ENCODE measurements around the gene MRPL36.

Gene MRPL36

DNA sequence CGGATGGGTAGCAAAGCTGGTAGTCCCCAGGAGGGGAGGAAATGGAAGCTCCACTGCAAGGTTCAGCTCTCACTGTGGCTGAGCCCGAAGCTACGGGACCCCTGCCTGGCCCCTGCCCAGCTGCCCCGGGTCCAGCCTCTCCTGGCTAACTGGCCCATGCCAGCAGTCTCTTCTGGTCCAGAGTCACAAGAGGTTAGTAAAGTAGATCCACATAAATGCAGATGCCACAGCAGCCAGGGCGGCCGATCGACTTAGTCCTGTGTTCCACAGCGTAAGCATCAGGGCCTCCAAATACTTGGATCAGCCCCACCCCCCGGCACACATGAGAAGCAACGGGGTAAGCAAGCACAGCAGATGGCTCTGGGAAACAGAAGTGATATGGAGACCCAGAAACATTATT, 42.1 kb downstream of the MRPL36 start:
- no peak overlapping the region for H3K4me2 ChIP-seq (ENCODE audit: low read length)
- no peak overlapping the region for H3K23ac ChIP-seq (ENCODE audit: low read length)
- H3K79me2 ChIP-seq (ENCODE audit: control insufficient read depth, insufficient read depth, low read length, poor library complexity) = no peaks in the 10 kb centered on the region
- no peaks in the 10 kb centered on the region for H3K36me3 ChIP-seq (ENCODE audit: control insufficient read depth in 1 of 2, insufficient read depth in 2 of 2, low read length in 2 of 2)
- no peak overlapping the region for H2BK12ac ChIP-seq (ENCODE audit: low read length)
- H4K8ac ChIP-seq (ENCODE audit: low read depth, low read length) = no peak overlapping the region
- H3K9ac ChIP-seq (ENCODE audit: low read length) = no peak overlapping the region
- H4K12ac ChIP-seq (ENCODE audit: low read depth, low read length) = no peak overlapping the region
- no peak overlapping the region for H4K91ac ChIP-seq (ENCODE audit: low read depth, low read length)
- no peak overlapping the region for H3K4me3 ChIP-seq (ENCODE audit: low read depth, low read length)
- no peak overlapping the region for H3K18ac ChIP-seq (ENCODE audit: low read length)
- no peaks in the 10 kb centered on the region for H3K9me3 ChIP-seq (ENCODE audit: insufficient read depth, low read depth, low read length)
- H3K79me1 ChIP-seq (ENCODE audit: low read length) = no peaks in the 10 kb centered on the region
- H3K27me3 ChIP-seq (ENCODE audit: insufficient read depth, low read length) = no peaks in the 10 kb centered on the region
- H2BK5ac ChIP-seq (ENCODE audit: low read depth, low read length, poor library complexity) = no peak overlapping the region
- DNase-seq = no peak
- H3K4ac ChIP-seq (ENCODE audit: low read depth, low read length) = no peak overlapping the region
- H3K14ac ChIP-seq (ENCODE audit: low read length) = no peak overlapping the region
- no peak overlapping the region for H2AFZ ChIP-seq (ENCODE audit: insufficient read depth, low read length, poor library complexity)
- H2AK5ac ChIP-seq (ENCODE audit: low read length) = no peak overlapping the region
- no peak overlapping the region for H3K27ac ChIP-seq (ENCODE audit: low read depth, low read length)
- WGBS (ENCODE audit: extremely low coverage, insufficient coverage, insufficient read length) = no CpG with 5 or more reads among the region's 10 CpGs
- no peaks in the 10 kb centered on the region for H3K4me1 ChIP-seq (ENCODE audit: control insufficient read depth in 1 of 2, insufficient read depth in 2 of 2, low read length in 2 of 2)
- H2BK120ac ChIP-seq (ENCODE audit: insufficient read depth, low read length, poor library complexity) = no peak overlapping the region

DNA sequence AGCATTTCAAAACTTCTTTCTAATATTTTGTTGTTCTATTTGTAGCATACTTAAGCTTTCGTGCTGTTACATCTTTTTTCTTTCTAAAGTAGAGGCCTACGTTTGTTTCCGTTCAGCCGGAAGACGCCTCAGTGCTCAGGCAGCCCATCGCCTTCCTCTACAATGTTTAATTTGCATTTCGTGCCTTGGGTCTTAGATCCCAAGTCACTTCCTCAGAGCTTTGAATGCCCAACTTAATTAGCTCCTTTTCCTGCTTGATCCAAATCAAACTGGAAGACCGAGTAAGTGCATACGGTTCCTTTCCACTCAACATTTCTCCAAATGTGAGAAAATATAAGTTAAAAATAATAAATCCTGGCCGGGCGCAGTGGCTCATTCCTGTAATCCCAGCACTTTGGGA, 43.2 kb downstream of the MRPL36 start:
- no peak overlapping the region for H4K8ac ChIP-seq (ENCODE audit: low read depth, low read length)
- no peak overlapping the region for H3K18ac ChIP-seq (ENCODE audit: low read length)
- H2AK5ac ChIP-seq (ENCODE audit: low read length) = no peak overlapping the region
- H3K23ac ChIP-seq (ENCODE audit: low read length) = no peak overlapping the region
- no peak overlapping the region for H3K14ac ChIP-seq (ENCODE audit: low read length)
- DNase-seq = no peak
- no peak overlapping the region for H2BK12ac ChIP-seq (ENCODE audit: low read length)
- no peaks in the 10 kb centered on the region for H3K4me1 ChIP-seq (ENCODE audit: control insufficient read depth in 1 of 2, insufficient read depth in 2 of 2, low read length in 2 of 2)
- H2AFZ ChIP-seq (ENCODE audit: insufficient read depth, low read length, poor library complexity) = no peak overlapping the region
- no peak overlapping the region for H3K9ac ChIP-seq (ENCODE audit: low read length)
- no peaks in the 10 kb centered on the region for H3K27me3 ChIP-seq (ENCODE audit: insufficient read depth, low read length)
- WGBS (ENCODE audit: extremely low coverage, insufficient coverage, insufficient read length) = no CpG with 5 or more reads among the region's 11 CpGs
- H2BK5ac ChIP-seq (ENCODE audit: low read depth, low read length, poor library complexity) = no peak overlapping the region
- no peak overlapping the region for H4K91ac ChIP-seq (ENCODE audit: low read depth, low read length)
- no peak overlapping the region for H2BK120ac ChIP-seq (ENCODE audit: insufficient read depth, low read length, poor library complexity)
- no peak overlapping the region for H3K4me2 ChIP-seq (ENCODE audit: low read length)
- no peak overlapping the region for H3K27ac ChIP-seq (ENCODE audit: low read depth, low read length)
- H3K4ac ChIP-seq (ENCODE audit: low read depth, low read length) = no peak overlapping the region
- H3K9me3 ChIP-seq (ENCODE audit: insufficient read depth, low read depth, low read length) = peaks cover 1% of the 10 kb centered on the region
- no peak overlapping the region for H4K12ac ChIP-seq (ENCODE audit: low read depth, low read length)
- H3K79me1 ChIP-seq (ENCODE audit: low read length) = no peaks in the 10 kb centered on the region
- H3K79me2 ChIP-seq (ENCODE audit: control insufficient read depth, insufficient read depth, low read length, poor library complexity) = no peaks in the 10 kb centered on the region
- no peak overlapping the region for H3K4me3 ChIP-seq (ENCODE audit: low read depth, low read length)
- H3K36me3 ChIP-seq (ENCODE audit: control insufficient read depth in 1 of 2, insufficient read depth in 2 of 2, low read length in 2 of 2) = no peaks in the 10 kb centered on the region

DNA sequence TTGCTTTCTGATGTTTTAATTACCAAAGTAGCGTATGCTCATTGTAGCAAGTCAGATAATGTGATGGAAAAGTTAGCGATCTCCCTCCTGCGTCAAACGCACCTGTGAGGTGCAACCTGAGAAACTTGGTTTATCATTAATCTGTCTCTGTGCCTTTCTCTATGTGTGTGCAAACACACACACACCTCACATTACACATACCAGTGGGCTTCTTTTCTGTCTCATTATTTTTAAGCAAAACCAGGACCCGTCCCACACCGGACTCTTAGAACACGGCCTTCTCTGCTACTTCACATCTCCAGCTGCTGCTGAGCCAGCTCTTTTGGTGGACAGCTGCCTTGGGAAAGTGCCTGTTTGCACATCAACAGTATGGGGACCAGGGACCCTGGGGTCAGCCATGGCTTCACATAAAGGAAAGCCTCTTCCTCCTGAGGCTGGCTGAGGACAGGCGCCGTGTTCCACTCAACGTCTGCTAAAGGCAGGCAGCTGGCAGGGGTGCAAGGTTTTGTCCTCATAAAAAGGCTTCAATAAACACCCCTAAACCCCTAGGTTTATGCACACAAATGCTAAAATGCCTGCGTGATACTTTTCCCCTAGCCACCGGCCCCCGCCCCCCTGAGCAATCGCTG, 44.2 kb downstream of the MRPL36 start:
- Histone ChIP-seq H4K91ac (ENCODE audit: low read depth, low read length) (no peak overlapping the region), H3K79me1 (ENCODE audit: low read length) (no peaks in the 10 kb centered on the region), H4K8ac (ENCODE audit: low read depth, low read length) (no peak overlapping the region), H2AK5ac (ENCODE audit: low read length) (no peak overlapping the region), H2BK5ac (ENCODE audit: low read depth, low read length, poor library complexity) (no peak overlapping the region), H3K14ac (ENCODE audit: low read length) (no peak overlapping the region), H3K23ac (ENCODE audit: low read length) (no peak overlapping the region), H3K18ac (ENCODE audit: low read length) (no peak overlapping the region), H3K4ac (ENCODE audit: low read depth, low read length) (no peak overlapping the region), H2BK120ac (ENCODE audit: insufficient read depth, low read length, poor library complexity) (no peak overlapping the region), H3K27me3 (ENCODE audit: insufficient read depth, low read length) (no peaks in the 10 kb centered on the region), H3K9me3 (ENCODE audit: insufficient read depth, low read depth, low read length) (peaks cover 1% of the 10 kb centered on the region), H2BK12ac (ENCODE audit: low read length) (no peak overlapping the region), H3K4me1 (ENCODE audit: control insufficient read depth in 1 of 2, insufficient read depth in 2 of 2, low read length in 2 of 2) (no peaks in the 10 kb centered on the region), H3K79me2 (ENCODE audit: control insufficient read depth, insufficient read depth, low read length, poor library complexity) (no peaks in the 10 kb centered on the region), H4K12ac (ENCODE audit: low read depth, low read length) (no peak overlapping the region), H3K4me3 (ENCODE audit: low read depth, low read length) (no peak overlapping the region), H3K36me3 (ENCODE audit: control insufficient read depth in 1 of 2, insufficient read depth in 2 of 2, low read length in 2 of 2) (no peaks in the 10 kb centered on the region), H3K27ac (ENCODE audit: low read depth, low read length) (no peak overlapping the region), H2AFZ (ENCODE audit: insufficient read depth, low read length, poor library complexity) (no peak overlapping the region), H3K4me2 (ENCODE audit: low read length) (no peak overlapping the region), H3K9ac (ENCODE audit: low read length) (no peak overlapping the region)
- no peak for DNase-seq
- WGBS (ENCODE audit: extremely low coverage, insufficient coverage, insufficient read length) = no CpG with 5 or more reads among the region's 14 CpGs

DNA sequence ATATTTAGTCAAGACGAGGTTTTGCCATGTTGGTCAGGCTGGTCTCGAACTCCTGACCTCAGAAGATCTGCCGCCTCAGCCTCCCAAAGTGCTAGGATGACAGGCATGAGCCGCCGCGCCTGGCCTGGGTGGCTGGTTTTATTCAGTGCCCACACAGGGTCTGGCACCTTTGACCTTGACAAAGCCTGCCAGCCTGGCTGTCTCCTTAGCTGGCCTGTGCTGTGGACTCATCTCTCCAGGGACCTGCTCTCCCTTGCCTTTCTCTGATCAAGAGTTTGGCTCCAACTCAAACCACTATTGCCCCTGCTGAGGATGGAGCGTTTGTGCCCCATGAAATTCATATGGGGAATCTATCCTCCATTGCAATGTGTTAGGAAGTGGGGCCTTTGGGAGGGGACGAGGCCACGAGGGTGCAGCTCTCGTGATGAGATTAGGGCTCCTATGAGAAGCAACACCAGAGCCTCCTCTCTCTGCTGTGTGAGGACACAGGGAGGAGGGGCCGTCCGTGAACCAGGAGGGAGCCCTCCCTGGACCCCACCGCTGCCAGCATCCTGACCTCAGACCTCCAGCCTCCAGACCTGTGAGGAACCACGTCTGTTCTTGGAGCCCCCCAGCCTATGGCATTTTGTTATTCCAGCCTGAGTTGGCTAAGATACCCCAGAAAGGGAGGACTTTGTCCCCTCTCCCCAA, 45.0 kb downstream of the MRPL36 start:
- Histone ChIP-seq H3K4me3 (ENCODE audit: low read depth, low read length) (no peak overlapping the region), H2BK12ac (ENCODE audit: low read length) (no peak overlapping the region), H3K27ac (ENCODE audit: low read depth, low read length) (no peak overlapping the region), H2AK5ac (ENCODE audit: low read length) (no peak overlapping the region), H3K79me2 (ENCODE audit: control insufficient read depth, insufficient read depth, low read length, poor library complexity) (no peaks in the 10 kb centered on the region), H2BK5ac (ENCODE audit: low read depth, low read length, poor library complexity) (no peak overlapping the region), H3K36me3 (ENCODE audit: control insufficient read depth in 1 of 2, insufficient read depth in 2 of 2, low read length in 2 of 2) (no peaks in the 10 kb centered on the region), H3K18ac (ENCODE audit: low read length) (no peak overlapping the region), H3K27me3 (ENCODE audit: insufficient read depth, low read length) (no peaks in the 10 kb centered on the region), H3K79me1 (ENCODE audit: low read length) (no peaks in the 10 kb centered on the region), H3K9me3 (ENCODE audit: insufficient read depth, low read depth, low read length) (peaks cover 1% of the 10 kb centered on the region), H2BK120ac (ENCODE audit: insufficient read depth, low read length, poor library complexity) (no peak overlapping the region), H3K14ac (ENCODE audit: low read length) (no peak overlapping the region), H3K4ac (ENCODE audit: low read depth, low read length) (no peak overlapping the region), H4K12ac (ENCODE audit: low read depth, low read length) (no peak overlapping the region), H3K4me2 (ENCODE audit: low read length) (no peak overlapping the region), H4K91ac (ENCODE audit: low read depth, low read length) (no peak overlapping the region), H3K23ac (ENCODE audit: low read length) (no peak overlapping the region), H2AFZ (ENCODE audit: insufficient read depth, low read length, poor library complexity) (no peak overlapping the region), H3K4me1 (ENCODE audit: control insufficient read depth in 1 of 2, insufficient read depth in 2 of 2, low read length in 2 of 2) (no peaks in the 10 kb centered on the region), H3K9ac (ENCODE audit: low read length) (no peak overlapping the region), H4K8ac (ENCODE audit: low read depth, low read length) (no peak overlapping the region)
- WGBS (ENCODE audit: extremely low coverage, insufficient coverage, insufficient read length) = no CpG with 5 or more reads among the region's 14 CpGs
- DNase-seq = no peak

All from trophoblast cell (in vitro differentiated cells and primary cell).